Gastroesophageal sphincter (tissue), 4 donors: Measurements from ENCODE around the gene ZNF2. TPM values are rescaled to one million over a fixed set of nuclear protein-coding genes. Genes with fewer than 3 reads are reported as not detected.

Experiments
- ATAC-seq: fragments of 150-250 bp; one replicate; pipeline ENCODE4 v1.9.1; 2016; ENCODE audit warnings: mild to moderate bottlenecking, moderate library complexity
- H3K27ac ChIP-seq, 4 donors: fragments of 200-600 bp; sonication (generic) in 3 of 4; 1 replicate in 3 of 4; 2 replicates in 1 of 4; pipeline ENCODE4 v1.5.1; 2016 to 2019
- H3K27me3 ChIP-seq: fragments of 200-600 bp; sonication (generic); one replicate; pipeline ENCODE4 v1.5.1; 2019
- H3K36me3 ChIP-seq, 2 donors: fragments of 200-600 bp; sonication (generic); one replicate each; pipeline ENCODE4 v1.5.1; 2019; ENCODE audit warnings: control low read depth in 1 of 2
- H3K4me1 ChIP-seq, 3 donors: fragments of 200-600 bp; sonication (generic); 1 replicate in 2 of 3; 2 replicates in 1 of 3; pipeline ENCODE4 v1.5.1; 2016 to 2019; ENCODE audit warnings: control low read depth in 2 of 3
- H3K4me3 ChIP-seq, 2 donors: fragments of 200-600 bp; sonication (generic); one replicate each; pipeline ENCODE4 v1.5.1; 2019; ENCODE audit warnings: mild to moderate bottlenecking in 1 of 2, moderate library complexity in 1 of 2
- H3K9me3 ChIP-seq, 3 donors: fragments of 200-600 bp; sonication (generic); one replicate each; pipeline ENCODE4 v1.5.1; 2017 to 2019; ENCODE audit warnings: control low read depth in 2 of 3
- EP300 ChIP-seq: sonication (generic); formaldehyde crosslinking; IDR thresholded peaks from one replicate; pipeline ENCODE4 v1.6.1; 2017; ENCODE audit warnings: antibody characterized with exemption, mild to moderate bottlenecking
- POLR2A ChIP-seq, 2 donors: fragments of 450-650 bp; IDR thresholded peaks; one replicate each; pipeline ENCODE4 v1.6.1; 2017; ENCODE audit warnings: antibody characterized with exemption in 2 of 2, mild to moderate bottlenecking in 2 of 2, moderate library complexity in 1 of 2
- POLR2AphosphoS5 ChIP-seq: sonication (generic); formaldehyde crosslinking; IDR thresholded peaks from one replicate; pipeline ENCODE4 v1.6.1; 2017; ENCODE audit warnings: antibody characterized with exemption
- WGBS, 2 donors: methylation state at CpG; one replicate each; pipeline ENCODE4 v1.1.5; 2018; ENCODE audit warnings: low coverage in 1 of 2; 5-methylcytosine and 5-hydroxymethylcytosine counted together
- total RNA-seq, 4 donors: library from RNA; depleted of rRNA; stranded (reverse); fragments of >200 nt; gene quantifications; one replicate each; pipeline ENCODE4 v1.1.0, GENCODE V29; 2016
- TF ChIP-seq, protein P1 (sequence below), 4 experiments: fragments of 200-600 bp in 2 of 4; fragments of 450-650 bp in 2 of 4; sonication (generic) in 1 of 4; IDR thresholded peaks; one replicate each; pipeline ENCODE4 v1.5.1; 2017 to 2019; ENCODE audit warnings: antibody characterized with exemption in 4 of 4, mild to moderate bottlenecking in 2 of 4, moderate library complexity in 2 of 4

ZNF2 gene
- total RNA-seq, 4 donors from 2014 or later: 3.1 to 7.9 (median 3.7) TPM

DNA sequence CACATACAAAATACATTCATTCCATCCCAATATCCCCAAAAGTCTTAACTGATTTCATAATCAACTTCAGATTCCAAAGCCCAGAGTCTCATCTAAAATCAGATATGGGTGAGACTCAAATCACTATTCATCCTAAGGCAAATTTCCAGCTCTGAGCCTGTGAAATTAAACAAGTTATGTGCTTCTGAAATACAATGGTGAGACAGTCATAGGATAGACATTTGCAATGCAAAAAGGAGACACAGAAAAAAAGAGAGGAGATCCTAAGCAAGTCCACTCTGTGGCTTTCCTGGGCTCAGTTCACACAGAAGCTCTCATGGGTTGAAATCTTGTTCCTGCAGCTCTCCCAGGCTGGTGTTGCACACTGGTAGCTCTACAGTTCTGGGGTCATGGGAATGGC, 60.0 kb downstream of the ZNF2 start:
- TF ChIP-seq POLR2A (IDR thresholded peaks at IDR 0.05) (no peak), EP300 (no peak), POLR2AphosphoS5 (no peak)
- TF ChIP-seq, protein P1, sequence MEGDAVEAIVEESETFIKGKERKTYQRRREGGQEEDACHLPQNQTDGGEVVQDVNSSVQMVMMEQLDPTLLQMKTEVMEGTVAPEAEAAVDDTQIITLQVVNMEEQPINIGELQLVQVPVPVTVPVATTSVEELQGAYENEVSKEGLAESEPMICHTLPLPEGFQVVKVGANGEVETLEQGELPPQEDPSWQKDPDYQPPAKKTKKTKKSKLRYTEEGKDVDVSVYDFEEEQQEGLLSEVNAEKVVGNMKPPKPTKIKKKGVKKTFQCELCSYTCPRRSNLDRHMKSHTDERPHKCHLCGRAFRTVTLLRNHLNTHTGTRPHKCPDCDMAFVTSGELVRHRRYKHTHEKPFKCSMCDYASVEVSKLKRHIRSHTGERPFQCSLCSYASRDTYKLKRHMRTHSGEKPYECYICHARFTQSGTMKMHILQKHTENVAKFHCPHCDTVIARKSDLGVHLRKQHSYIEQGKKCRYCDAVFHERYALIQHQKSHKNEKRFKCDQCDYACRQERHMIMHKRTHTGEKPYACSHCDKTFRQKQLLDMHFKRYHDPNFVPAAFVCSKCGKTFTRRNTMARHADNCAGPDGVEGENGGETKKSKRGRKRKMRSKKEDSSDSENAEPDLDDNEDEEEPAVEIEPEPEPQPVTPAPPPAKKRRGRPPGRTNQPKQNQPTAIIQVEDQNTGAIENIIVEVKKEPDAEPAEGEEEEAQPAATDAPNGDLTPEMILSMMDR (IDR thresholded peaks at IDR 0.05): no peak
- Histone ChIP-seq H3K27me3 (no peaks in the 10 kb centered on the region), H3K36me3 (peaks cover 0 to 53% of the 10 kb centered on the region in 2 donors), H3K9me3 (peaks cover 0 to 97% (median 0%) of the 10 kb centered on the region in 3 donors), H3K4me3 (no peak overlapping the region), H3K4me1 (no peaks in the 10 kb centered on the region), H3K27ac (no peak overlapping the region)
- ATAC-seq: no peak

DNA sequence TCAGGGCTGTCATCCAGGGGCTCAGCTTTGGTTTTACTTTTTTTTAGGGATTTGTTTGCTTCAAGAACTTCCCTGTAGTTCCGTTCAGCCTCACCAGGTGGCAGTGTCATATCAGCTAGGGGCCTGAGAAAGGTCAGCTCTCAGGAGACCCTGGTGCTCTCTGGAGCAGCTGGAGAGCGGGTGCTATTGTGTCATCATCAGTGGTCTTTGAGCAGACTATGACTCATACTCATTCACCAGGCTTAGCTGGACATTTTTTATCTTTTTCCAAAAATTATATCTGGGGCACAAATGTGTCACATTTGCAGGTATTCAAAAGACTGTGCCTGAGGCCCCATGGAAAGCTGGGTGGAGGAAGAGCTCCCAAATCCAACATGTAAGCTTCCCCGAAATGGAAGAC, 66.1 kb downstream of the ZNF2 start:
- Histone ChIP-seq H3K4me1 (no peaks in the 10 kb centered on the region), H3K36me3 (peaks cover 0 to 6% of the 10 kb centered on the region in 2 donors), H3K27ac (no peak overlapping the region), H3K4me3 (no peak overlapping the region), H3K9me3 (peaks cover 0 to 82% (median 0%) of the 10 kb centered on the region in 3 donors), H3K27me3 (no peaks in the 10 kb centered on the region)
- TF ChIP-seq, protein P1 (IDR thresholded peaks at IDR 0.05): peak in 1 of 4 experiments; percentile 25
- TF ChIP-seq EP300: no peak
- 56 to 88% methylated on average over 1 to 2 of the region's 3 CpGs for WGBS, 2 donors
- no peak for ATAC-seq

DNA sequence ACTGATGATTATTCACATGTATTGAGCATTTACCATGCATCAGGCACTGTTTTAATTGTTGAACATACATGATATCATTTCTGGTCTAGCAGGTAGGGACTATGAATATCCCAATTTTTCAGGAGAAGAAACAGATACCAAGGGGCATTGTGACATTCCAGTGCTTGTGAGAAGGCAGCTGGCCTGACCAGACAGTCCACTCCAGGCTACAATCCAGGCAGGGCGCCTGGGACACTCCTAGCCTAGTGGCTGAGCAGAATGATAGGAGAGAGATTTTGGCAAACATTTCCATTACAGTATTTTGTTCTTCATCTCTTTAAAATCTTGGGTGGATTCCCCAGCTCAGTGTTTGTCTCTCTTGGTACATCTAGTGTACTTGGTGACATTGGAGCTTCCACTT, 66.6 kb downstream of the ZNF2 start:
- Histone ChIP-seq H3K9me3 (peaks cover 0 to 77% (median 0%) of the 10 kb centered on the region in 3 donors), H3K36me3 (peaks cover 0 to 6% of the 10 kb centered on the region in 2 donors), H3K4me3 (no peak overlapping the region), H3K27ac (no peak overlapping the region), H3K4me1 (no peaks in the 10 kb centered on the region), H3K27me3 (no peaks in the 10 kb centered on the region)
- TF ChIP-seq POLR2AphosphoS5 (no peak), POLR2A (IDR thresholded peaks at IDR 0.05) (no peak), EP300 (no peak)
- TF ChIP-seq, protein P1 (IDR thresholded peaks at IDR 0.05): no peak
- 83 to 88% methylated on average over 1 of the region's 1 CpG for WGBS, 2 donors
- ATAC-seq: no peak

Other genes with a start within 250 kb of the ZNF2 start
- gene MAL, start 140.1 kb upstream of the ZNF2 start, total RNA-seq: 10 to 100 TPM; 21.3 to 39.8 (median 32.0) TPM
- 10 to 100 TPM; 33.0 to 46.3 (median 41.3) TPM for gene MRPS5, start 44.0 kb upstream of the ZNF2 start, total RNA-seq
- gene ZNF514, start 6.0 kb upstream of the ZNF2 start, total RNA-seq: 10 to 100 TPM; 16.1 to 24.6 (median 17.3) TPM
- gene ZNF892, start 41.7 kb downstream of the ZNF2 start, total RNA-seq: 10 to 100 TPM in 1 of 4 donors, 1 to 10 TPM in 3; 5.6 to 14.0 (median 7.7) TPM
- gene PROM2, start 108.6 kb downstream of the ZNF2 start, total RNA-seq: 10 to 100 TPM in 2 of 4 donors, 1 to 10 TPM in 1, under 1 TPM in 1; 0.94 to 36.4 (median 6.8) TPM
- 10 to 100 TPM; 14.4 to 41.4 (median 20.0) TPM for gene KCNIP3, start 131.5 kb downstream of the ZNF2 start, total RNA-seq
- 10 to 100 TPM in 3 of 4 donors, 1 to 10 TPM in 1; 6.5 to 29.8 (median 19.5) TPM for gene FAHD2A, start 236.9 kb downstream of the ZNF2 start, total RNA-seq